HEK293 (cell line): Measurements from ENCODE around the gene MRPL17.

Source experiments
- CTCF ChIA-PET: fragments of 350-600 bp; formaldehyde crosslinking; extraction: SDS; loops from one replicate; lab custom pipeline; 2021; ENCODE audit warnings: antibody characterized with exemption; lab: Yijun Ruan, JAX
- POLR2A ChIA-PET: fragments of 300-600 bp; formaldehyde crosslinking; extraction: SDS; loops from one replicate; lab custom pipeline; 2020; ENCODE audit warnings: antibody characterized with exemption, inconsistent platforms; lab: Yijun Ruan, JAX
- H3K27ac ChIP-seq: fragments of 200-500 bp; sonication (Bioruptor generic); 2 replicates; pipeline ENCODE4 v1.5.1; 2014; ENCODE audit warnings: low read depth, low read length, control low read depth, inconsistent platforms; ENCODE audit errors: extremely low read depth
- H3K36me3 ChIP-seq, 2 experiments: fragments of 200-500 bp in 1 of 2; sonication (Bioruptor generic) in 1 of 2; 1 replicate in 1 of 2; 2 replicates in 1 of 2; pipeline ENCODE4 v1.5.1; 2014 to 2017; ENCODE audit warnings: inconsistent platforms in 2 of 2, low read length in 2 of 2; ENCODE audit not compliant: control insufficient read depth in 2 of 2, insufficient read depth in 1 of 2
- H3K4me1 ChIP-seq: fragments of 200-500 bp; sonication (Bioruptor generic); 2 replicates; pipeline ENCODE4 v1.5.1; 2014; ENCODE audit warnings: mild to moderate bottlenecking, low read length, inconsistent platforms; ENCODE audit not compliant: control insufficient read depth, insufficient read depth
- H3K4me3 ChIP-seq: 2 replicates; pipeline ENCODE4 v1.5.1; 2011; ENCODE audit warnings: low read depth, mild to moderate bottlenecking, control low read depth, low read length, moderate library complexity
- H3K9me3 ChIP-seq: fragments of 200-500 bp; sonication (Bioruptor generic); 2 replicates; pipeline ENCODE4 v1.5.1; 2014; ENCODE audit warnings: low read depth, low read length, inconsistent platforms; ENCODE audit not compliant: control insufficient read depth, insufficient read depth
- GLIS1 ChIP-seq: fragments of 450-650 bp; formaldehyde crosslinking; IDR thresholded peaks from 2 replicates; pipeline ENCODE4 v1.5.1; 2016; ENCODE audit warnings: missing biosample characterization, missing genetic modification characterization
- HOXC10 ChIP-seq: sonication (generic); formaldehyde crosslinking; IDR thresholded peaks from 2 replicates; pipeline ENCODE4 v1.8.1; 2023; ENCODE audit warnings: mild to moderate bottlenecking, missing genetic modification reagents
- KLF16 ChIP-seq: fragments of 450-650 bp; formaldehyde crosslinking; IDR thresholded peaks from 2 replicates; pipeline ENCODE4 v1.5.1; 2017; ENCODE audit warnings: missing biosample characterization, missing genetic modification characterization
- ZBTB1 ChIP-seq: fragments of 450-650 bp; formaldehyde crosslinking; IDR thresholded peaks from 2 replicates; pipeline ENCODE4 v1.5.1; 2016; ENCODE audit warnings: missing biosample characterization, missing genetic modification characterization
- ZBTB20 ChIP-seq: fragments of 450-650 bp; formaldehyde crosslinking; IDR thresholded peaks from 2 replicates; pipeline ENCODE4 v1.5.1; 2016; ENCODE audit warnings: missing biosample characterization, missing genetic modification characterization
- ZBTB21 ChIP-seq: fragments of 450-650 bp; formaldehyde crosslinking; IDR thresholded peaks from 2 replicates; pipeline ENCODE4 v1.5.1; 2017; ENCODE audit warnings: missing biosample characterization, missing genetic modification characterization
- ZBTB49 ChIP-seq: fragments of 450-650 bp; formaldehyde crosslinking; IDR thresholded peaks from 2 replicates; pipeline ENCODE4 v1.5.1; 2016; ENCODE audit warnings: missing biosample characterization, missing genetic modification characterization, low read depth
- ZFP3 ChIP-seq: fragments of 450-650 bp; formaldehyde crosslinking; IDR thresholded peaks from 2 replicates; pipeline ENCODE4 v1.5.1; 2016; ENCODE audit warnings: low read depth, missing biosample characterization, missing genetic modification characterization
- ZNF157 ChIP-seq: fragments of 450-650 bp; formaldehyde crosslinking; IDR thresholded peaks from 2 replicates; pipeline ENCODE4 v1.5.1; 2016; ENCODE audit warnings: missing biosample characterization, missing genetic modification characterization
- ZNF274 ChIP-seq, 2 experiments: fragments of 200-500 bp in 1 of 2; fragments of 450-650 bp in 1 of 2; sonication (Bioruptor generic) in 1 of 2; formaldehyde crosslinking in 1 of 2; IDR thresholded peaks; 2 replicates each; pipeline versions ENCODE4 v1.5.1 to v1.6.1; 2014 to 2016; ENCODE audit warnings: borderline replicate concordance in 1 of 2, inconsistent platforms in 1 of 2, low read length in 1 of 2, missing biosample characterization in 1 of 2, missing genetic modification characterization in 1 of 2
- ZNF280D ChIP-seq: fragments of 450-650 bp; formaldehyde crosslinking; IDR thresholded peaks from 2 replicates; pipeline ENCODE4 v1.5.1; 2016; ENCODE audit warnings: missing biosample characterization, missing genetic modification characterization
- ZNF302 ChIP-seq: fragments of 450-650 bp; formaldehyde crosslinking; IDR thresholded peaks from 2 replicates; pipeline ENCODE4 v1.5.1; 2016; ENCODE audit warnings: missing biosample characterization, missing genetic modification characterization, low read depth
- ZNF580 ChIP-seq: fragments of 450-650 bp; formaldehyde crosslinking; IDR thresholded peaks from 2 replicates; pipeline ENCODE4 v1.5.1; 2016; ENCODE audit warnings: missing biosample characterization, missing genetic modification characterization
- ZNF585B ChIP-seq: fragments of 450-650 bp; formaldehyde crosslinking; IDR thresholded peaks from 2 replicates; pipeline ENCODE4 v1.5.1; 2016; ENCODE audit warnings: missing biosample characterization, missing genetic modification characterization
- ZNF610 ChIP-seq: fragments of 450-650 bp; formaldehyde crosslinking; IDR thresholded peaks from 2 replicates; pipeline ENCODE4 v1.5.1; 2016; ENCODE audit warnings: missing biosample characterization, missing genetic modification characterization, borderline replicate concordance
- ZNF792 ChIP-seq: fragments of 450-650 bp; formaldehyde crosslinking; IDR thresholded peaks from 2 replicates; pipeline ENCODE4 v1.5.1; 2016; ENCODE audit warnings: missing biosample characterization, missing genetic modification characterization
- ZSCAN23 ChIP-seq: fragments of 450-650 bp; formaldehyde crosslinking; IDR thresholded peaks from 2 replicates; pipeline ENCODE4 v1.5.1; 2016; ENCODE audit warnings: missing biosample characterization, missing genetic modification characterization
- TF ChIP-seq, protein P1 (sequence below): fragments of 450-650 bp; formaldehyde crosslinking; IDR thresholded peaks from 2 replicates; pipeline ENCODE4 v1.5.1; 2016; ENCODE audit warnings: missing biosample characterization, missing genetic modification characterization
- TF ChIP-seq, protein P2 (sequence below): fragments of 450-650 bp; formaldehyde crosslinking; IDR thresholded peaks from 2 replicates; pipeline ENCODE4 v1.5.1; 2016; ENCODE audit warnings: missing biosample characterization, missing genetic modification characterization
- TF ChIP-seq, protein P3 (sequence below): fragments of 450-650 bp; formaldehyde crosslinking; IDR thresholded peaks from 2 replicates; pipeline ENCODE4 v1.5.1; 2016; ENCODE audit warnings: missing biosample characterization, missing genetic modification characterization

MRPL17 gene

DNA sequence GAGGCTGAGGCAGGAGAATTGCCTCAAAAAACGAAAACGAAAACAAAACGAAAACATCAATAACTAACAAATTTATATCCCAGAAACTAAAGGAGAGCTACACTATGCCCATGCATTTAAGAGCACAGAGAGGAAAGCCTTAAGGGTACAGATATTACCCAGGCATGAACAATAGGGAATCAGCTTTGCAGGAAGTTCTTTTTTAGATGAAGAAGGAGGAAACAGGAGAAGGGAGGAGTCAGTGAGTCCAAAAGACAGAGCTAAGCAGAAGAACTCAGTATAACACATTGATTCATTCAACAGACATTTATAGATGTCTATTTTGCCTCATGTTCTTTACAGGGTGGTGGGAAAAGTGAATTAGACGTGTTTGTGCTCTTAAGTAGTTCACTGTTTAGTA lies 8.3 kb downstream of the MRPL17 start (continued):
- TF ChIP-seq ZNF585B (tag by site-specific recombination) = no peak

DNA sequence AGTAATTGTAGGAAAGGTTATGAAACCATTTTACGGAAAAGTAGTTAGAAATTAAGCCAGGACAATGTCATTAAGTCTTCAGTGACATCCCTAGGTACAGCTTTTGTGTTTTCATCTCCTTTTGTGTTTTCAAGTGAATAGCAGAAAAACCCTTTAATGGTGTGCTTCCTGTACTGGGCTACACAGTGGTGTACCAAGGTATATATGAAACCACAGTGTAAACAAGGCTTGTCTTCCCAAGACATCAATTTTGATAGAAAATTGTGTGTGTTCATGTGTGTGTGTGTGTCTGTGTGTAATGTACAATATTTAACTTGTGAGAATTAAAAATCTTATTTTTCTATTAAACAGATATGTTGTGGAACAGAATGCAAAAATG lies 8.9 kb downstream of the MRPL17 start:
- Histone ChIP-seq H3K9me3 (no peaks in the 10 kb centered on the region), H3K4me1 (no peaks in the 10 kb centered on the region), H3K27ac (no peak overlapping the region), H3K4me3 (no peak overlapping the region), H3K36me3 (no peaks in the 10 kb centered on the region)
- CTCF ChIA-PET = no interaction called here
- POLR2A ChIA-PET = no interaction called here
- no peak for TF ChIP-seq GLIS1
- TF ChIP-seq, protein P1, sequence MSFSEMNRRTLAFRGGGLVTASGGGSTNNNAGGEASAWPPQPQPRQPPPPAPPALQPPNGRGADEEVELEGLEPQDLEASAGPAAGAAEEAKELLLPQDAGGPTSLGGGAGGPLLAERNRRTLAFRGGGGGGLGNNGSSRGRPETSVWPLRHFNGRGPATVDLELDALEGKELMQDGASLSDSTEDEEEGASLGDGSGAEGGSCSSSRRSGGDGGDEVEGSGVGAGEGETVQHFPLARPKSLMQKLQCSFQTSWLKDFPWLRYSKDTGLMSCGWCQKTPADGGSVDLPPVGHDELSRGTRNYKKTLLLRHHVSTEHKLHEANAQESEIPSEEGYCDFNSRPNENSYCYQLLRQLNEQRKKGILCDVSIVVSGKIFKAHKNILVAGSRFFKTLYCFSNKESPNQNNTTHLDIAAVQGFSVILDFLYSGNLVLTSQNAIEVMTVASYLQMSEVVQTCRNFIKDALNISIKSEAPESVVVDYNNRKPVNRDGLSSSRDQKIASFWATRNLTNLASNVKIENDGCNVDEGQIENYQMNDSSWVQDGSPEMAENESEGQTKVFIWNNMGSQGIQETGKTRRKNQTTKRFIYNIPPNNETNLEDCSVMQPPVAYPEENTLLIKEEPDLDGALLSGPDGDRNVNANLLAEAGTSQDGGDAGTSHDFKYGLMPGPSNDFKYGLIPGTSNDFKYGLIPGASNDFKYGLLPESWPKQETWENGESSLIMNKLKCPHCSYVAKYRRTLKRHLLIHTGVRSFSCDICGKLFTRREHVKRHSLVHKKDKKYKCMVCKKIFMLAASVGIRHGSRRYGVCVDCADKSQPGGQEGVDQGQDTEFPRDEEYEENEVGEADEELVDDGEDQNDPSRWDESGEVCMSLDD (tag by site-specific recombination) = no peak
- no peak for TF ChIP-seq ZBTB49
- no peak for TF ChIP-seq ZSCAN23
- TF ChIP-seq, protein P2, sequence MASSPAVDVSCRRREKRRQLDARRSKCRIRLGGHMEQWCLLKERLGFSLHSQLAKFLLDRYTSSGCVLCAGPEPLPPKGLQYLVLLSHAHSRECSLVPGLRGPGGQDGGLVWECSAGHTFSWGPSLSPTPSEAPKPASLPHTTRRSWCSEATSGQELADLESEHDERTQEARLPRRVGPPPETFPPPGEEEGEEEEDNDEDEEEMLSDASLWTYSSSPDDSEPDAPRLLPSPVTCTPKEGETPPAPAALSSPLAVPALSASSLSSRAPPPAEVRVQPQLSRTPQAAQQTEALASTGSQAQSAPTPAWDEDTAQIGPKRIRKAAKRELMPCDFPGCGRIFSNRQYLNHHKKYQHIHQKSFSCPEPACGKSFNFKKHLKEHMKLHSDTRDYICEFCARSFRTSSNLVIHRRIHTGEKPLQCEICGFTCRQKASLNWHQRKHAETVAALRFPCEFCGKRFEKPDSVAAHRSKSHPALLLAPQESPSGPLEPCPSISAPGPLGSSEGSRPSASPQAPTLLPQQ (tag by site-specific recombination) = no peak
- no peak for TF ChIP-seq ZNF274 (IDR thresholded peaks at IDR 0.05; ENCODE audit: low read length)
- TF ChIP-seq ZNF274 (tag by site-specific recombination; IDR thresholded peaks at IDR 0.05; ENCODE audit: borderline replicate concordance) = no peak
- no peak for TF ChIP-seq ZNF610
- TF ChIP-seq ZNF280D = no peak
- TF ChIP-seq ZBTB21 = no peak
- no peak for TF ChIP-seq ZBTB20 (tag by site-specific recombination)

DNA sequence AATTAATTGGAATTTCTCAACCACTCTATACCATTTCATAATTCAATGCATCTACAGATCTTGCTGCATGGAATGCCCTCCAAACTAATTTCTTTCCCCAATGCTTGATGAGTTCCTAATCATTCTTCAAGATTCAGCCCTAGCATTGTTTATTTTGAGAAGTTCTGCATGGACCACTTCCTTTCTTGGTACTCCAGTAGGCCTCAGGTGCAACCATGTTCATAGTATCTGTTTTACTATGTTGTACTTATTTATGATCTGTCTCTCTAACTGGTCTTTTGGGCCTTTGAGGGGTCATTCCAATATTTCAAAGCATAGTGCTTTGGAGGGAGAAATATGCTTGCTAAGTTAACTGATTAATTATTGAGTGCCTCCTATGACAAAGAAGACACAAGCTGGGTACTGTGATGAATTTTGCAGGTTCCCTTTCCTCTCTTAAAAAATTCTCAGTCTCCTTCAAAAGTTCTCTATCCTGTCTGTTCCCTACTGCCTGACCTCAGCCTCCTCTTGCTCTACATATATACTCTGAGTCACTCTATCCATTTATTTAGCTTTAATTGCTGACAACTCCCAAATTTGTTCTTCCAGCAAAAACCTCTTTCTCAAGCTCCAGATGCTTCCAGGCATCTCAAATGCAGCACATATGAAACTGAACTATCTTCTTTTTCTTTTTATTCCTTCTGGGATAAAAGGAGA lies 9.5 kb downstream of the MRPL17 start:
- H3K9me3 ChIP-seq = no peaks in the 10 kb centered on the region
- H3K4me3 ChIP-seq = no peak overlapping the region
- ChIA-PET POLR2A (interaction anchor here (1.4 kb wide), 1 partner anchor 10 kb away, joined by 4 read pairs; the partner anchor contains the start of gene MRPL17), CTCF (interaction anchor here (0.7 to 1.9 kb wide), 2 partner anchors 11 to 61 kb away, joined by 3 to 4 read pairs; no protein-coding TSS in a partner anchor)
- H3K36me3 ChIP-seq = no peaks in the 10 kb centered on the region
- H3K4me1 ChIP-seq = no peaks in the 10 kb centered on the region
- no peak overlapping the region for H3K27ac ChIP-seq
- TF ChIP-seq ZFP3 (tag by site-specific recombination) = no peak
- no peak for TF ChIP-seq KLF16
- TF ChIP-seq ZBTB1 (tag by site-specific recombination) = no peak
- no peak for TF ChIP-seq ZNF580 (tag by site-specific recombination)
- TF ChIP-seq, protein P3, sequence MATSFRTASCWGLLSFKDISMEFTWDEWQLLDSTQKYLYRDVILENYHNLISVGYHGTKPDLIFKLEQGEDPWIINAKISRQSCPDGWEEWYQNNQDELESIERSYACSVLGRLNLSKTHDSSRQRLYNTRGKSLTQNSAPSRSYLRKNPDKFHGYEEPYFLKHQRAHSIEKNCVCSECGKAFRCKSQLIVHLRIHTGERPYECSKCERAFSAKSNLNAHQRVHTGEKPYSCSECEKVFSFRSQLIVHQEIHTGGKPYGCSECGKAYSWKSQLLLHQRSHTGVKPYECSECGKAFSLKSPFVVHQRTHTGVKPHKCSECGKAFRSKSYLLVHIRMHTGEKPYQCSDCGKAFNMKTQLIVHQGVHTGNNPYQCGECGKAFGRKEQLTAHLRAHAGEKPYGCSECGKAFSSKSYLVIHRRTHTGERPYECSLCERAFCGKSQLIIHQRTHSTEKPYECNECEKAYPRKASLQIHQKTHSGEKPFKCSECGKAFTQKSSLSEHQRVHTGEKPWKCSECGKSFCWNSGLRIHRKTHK (tag by site-specific recombination) = no peak
- no peak for TF ChIP-seq HOXC10
- no peak for TF ChIP-seq ZNF792 (tag by site-specific recombination)
- no peak for TF ChIP-seq ZNF157
- TF ChIP-seq, protein P2 (tag by site-specific recombination) = no peak
- TF ChIP-seq ZNF302 (tag by site-specific recombination) = no peak
